GM18517 (cell line): Measurements from ENCODE around the gene UQCRHL.
"Not testable (repeated sequence)": the region's sequence is repeated elsewhere in the genome, so short reads cannot be mapped to it uniquely, and the experiment has no call there.

Source experiments
- ATAC-seq: cut with Tn5 transposase; IDR thresholded peaks from one replicate; pipeline ENCODE4 v1.9.1; 2021; ENCODE audit warnings: mild to moderate bottlenecking, moderate library complexity; ENCODE audit not compliant: unreplicated experiment

The UQCRHL gene

GRCh38 chr1:15807549-15807948, at the start of gene UQCRHL:
TSS of gene UQCRHL (minus strand) at chr1:15807649. CDS start at chr1:15807649, 0 bp downstream.
- ATAC-seq = not testable (repeated sequence)

GRCh38 chr1:15856888-15857287, 49.4 kb upstream of the UQCRHL start:
- ATAC-seq = no peak

GRCh38 chr1:15852828-15853302, 45.4 kb upstream of the UQCRHL start:
- ATAC-seq = no peak

- ATAC-seq = no peak
Observed at GRCh38 chr1:15852036-15852827, 44.8 kb upstream of the UQCRHL start.

- no peak for ATAC-seq
Observed at GRCh38 chr1:15851210-15852035, 44.0 kb upstream of the UQCRHL start.

- ATAC-seq = no peak
Observed at GRCh38 chr1:15850471-15851001, 43.1 kb upstream of the UQCRHL start.

GRCh38 chr1:15849775-15850324, 42.4 kb upstream of the UQCRHL start:
- no peak for ATAC-seq

- ATAC-seq = no peak
Observed at GRCh38 chr1:15848929-15849774, 41.7 kb upstream of the UQCRHL start.

GRCh38 chr1:15848143-15848928, 40.9 kb upstream of the UQCRHL start:
- peak; percentile 9 for ATAC-seq

GRCh38 chr1:15847893-15848142, 40.4 kb upstream of the UQCRHL start:
- peak; percentile 9 for ATAC-seq

- peak; percentile 54 for ATAC-seq
Observed at GRCh38 chr1:15847100-15847892, 39.8 kb upstream of the UQCRHL start, which contains the start of gene SPEN. TSS of gene SPEN (plus strand) at chr1:15847707. CDS start at chr1:15848068, 361 bp downstream.

- ATAC-seq = not testable (repeated sequence)
Observed at GRCh38 chr1:15846056-15846455, 38.6 kb upstream of the UQCRHL start.

GRCh38 chr1:15843826-15844572, 36.5 kb upstream of the UQCRHL start:
- no peak for ATAC-seq

GRCh38 chr1:15838721-15839120, 31.3 kb upstream of the UQCRHL start:
- no peak for ATAC-seq

- no peak for ATAC-seq
Observed at GRCh38 chr1:15837931-15838330, 30.5 kb upstream of the UQCRHL start.

- ATAC-seq = no peak
Observed at GRCh38 chr1:15836772-15837669, 29.6 kb upstream of the UQCRHL start.

GRCh38 chr1:15836511-15836771, 29.0 kb upstream of the UQCRHL start:
- ATAC-seq = not testable (repeated sequence)
